GM18907 (cell line): ENCODE measurements around the gene CNGB1.
"Not testable (repeated sequence)": the region's sequence is repeated elsewhere in the genome, so short reads cannot be mapped to it uniquely, and the experiment has no call there.

Source experiments
- ATAC-seq: cut with Tn5 transposase; IDR thresholded peaks from one replicate; pipeline ENCODE4 v1.9.1; 2021; ENCODE audit warnings: mild to moderate bottlenecking, moderate library complexity; ENCODE audit not compliant: unreplicated experiment

The CNGB1 gene

DNA sequence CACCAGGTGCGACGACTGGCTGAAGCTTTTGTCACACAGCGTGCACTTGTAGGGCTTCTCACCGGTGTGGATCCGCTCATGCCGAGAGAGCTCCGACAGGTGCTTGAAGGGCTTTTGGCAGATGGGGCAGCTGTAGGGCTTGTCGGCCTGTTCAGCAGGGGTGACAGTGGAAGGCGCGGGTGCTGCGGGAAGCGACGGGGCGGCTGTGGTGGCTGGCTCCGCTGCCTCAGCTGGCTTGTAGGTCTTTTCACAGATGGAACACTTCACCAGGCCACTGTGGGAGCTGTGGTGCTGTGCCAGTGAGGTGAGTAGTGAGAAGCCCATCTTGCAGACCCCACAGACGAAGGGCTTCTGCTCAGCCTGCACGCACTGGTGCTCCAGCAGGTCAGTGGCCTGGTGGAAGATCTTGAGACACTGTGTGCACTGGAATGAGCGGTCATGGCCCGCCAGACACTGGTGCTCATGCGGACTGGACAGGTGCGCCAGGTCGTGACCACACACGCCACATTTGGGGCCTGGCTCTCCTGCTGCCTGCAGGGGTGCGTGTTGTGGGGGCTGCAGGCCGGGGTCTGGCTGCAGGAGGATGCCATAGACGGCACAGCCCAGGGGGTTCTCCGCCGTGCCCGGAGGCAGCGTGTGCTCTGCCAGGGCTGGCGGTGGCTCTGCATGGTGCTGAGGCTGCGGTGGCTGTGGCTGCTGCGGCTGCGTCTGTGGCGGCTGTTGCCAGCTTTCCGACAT lies 26.8 kb upstream of the CNGB1 start:
- no peak for ATAC-seq

DNA sequence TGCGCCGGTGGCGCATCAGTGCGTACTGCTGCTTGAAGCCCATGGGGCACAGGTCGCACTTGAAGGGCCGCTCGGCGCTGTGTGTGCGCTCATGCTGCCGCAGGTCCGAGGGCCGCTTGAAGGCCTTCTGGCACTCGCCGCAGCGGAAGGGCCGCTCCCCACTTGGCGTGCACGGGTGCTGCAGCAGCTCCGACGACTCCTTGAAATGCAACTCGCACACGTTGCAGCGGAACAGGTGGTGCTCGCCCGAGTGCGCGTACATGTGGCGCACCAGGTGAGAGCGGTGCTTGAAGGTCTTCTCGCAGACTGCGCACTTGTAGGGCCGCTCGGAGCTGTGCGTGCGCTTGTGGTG lies 26.2 kb upstream of the CNGB1 start:
- no peak for ATAC-seq

DNA sequence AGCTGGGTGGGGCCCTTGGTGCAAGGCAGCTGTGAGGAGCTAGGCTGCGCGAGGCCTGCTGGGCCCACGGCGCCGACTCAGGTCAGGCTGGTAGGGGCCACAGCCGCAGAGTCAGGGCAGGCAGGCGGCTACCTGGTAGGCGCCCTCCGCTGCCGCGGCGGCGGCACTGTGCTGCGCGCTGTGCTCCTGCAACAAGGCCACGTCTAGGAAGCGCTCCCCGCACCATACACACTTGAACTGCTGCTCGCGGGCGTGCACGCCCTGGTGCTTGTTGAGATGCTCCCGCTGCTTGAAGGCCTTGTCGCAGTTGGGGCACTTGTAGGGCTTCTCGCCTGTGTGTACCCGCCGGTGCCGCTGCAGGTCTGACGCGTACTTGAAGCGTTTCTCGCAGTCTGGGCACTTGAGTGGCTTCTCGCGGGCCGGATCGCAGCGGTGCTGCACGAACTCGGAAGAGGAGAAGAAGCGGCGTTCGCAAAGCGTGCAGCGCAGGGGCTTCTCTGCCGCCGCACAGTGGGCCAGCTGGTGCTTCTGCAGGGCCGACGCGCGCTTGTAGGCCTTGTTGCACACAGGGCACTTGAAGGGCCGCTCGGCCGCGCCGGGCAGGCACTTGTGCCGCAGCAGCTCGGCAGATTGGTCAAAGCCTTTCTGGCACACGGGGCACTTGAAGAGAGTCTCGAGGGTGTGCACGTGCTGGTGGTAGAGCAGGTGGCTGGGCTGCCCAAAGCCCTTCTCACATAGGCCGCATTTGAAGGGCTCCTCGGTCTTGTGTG lies 25.7 kb upstream of the CNGB1 start:
- ATAC-seq: no peak

DNA sequence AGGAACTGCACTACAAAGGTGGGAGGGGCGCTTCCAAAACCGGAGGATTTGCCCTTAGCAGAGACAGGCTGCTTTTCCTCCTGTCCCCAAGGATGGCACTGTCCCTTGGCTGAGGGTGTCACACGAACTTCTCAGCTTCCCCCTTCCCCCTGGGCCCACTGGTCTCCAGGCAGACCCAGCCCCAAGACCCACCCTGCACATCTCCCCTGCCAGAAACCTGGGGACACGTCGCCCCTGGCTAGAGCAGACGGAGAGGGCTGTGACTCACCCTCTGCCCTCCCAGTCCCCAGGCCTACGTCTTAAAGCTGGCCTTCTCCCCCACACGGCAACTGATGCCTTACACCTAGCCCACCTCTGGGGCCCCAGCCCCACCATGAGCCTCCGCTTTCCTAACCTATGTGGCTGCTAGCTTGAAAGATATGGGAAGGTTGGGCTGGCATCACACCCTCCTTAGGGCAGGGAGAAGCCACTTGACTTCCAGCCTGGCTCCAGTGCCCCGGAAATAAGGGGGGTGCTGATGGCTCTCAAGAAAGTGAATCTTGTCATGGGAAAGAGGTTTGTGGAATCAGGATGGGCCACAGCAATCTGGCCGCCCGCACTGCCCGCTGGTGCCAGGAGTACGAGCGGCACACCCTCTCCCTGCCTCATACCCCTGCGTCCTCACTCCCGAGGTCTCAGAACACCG lies 24.9 kb upstream of the CNGB1 start:
- ATAC-seq: no peak

DNA sequence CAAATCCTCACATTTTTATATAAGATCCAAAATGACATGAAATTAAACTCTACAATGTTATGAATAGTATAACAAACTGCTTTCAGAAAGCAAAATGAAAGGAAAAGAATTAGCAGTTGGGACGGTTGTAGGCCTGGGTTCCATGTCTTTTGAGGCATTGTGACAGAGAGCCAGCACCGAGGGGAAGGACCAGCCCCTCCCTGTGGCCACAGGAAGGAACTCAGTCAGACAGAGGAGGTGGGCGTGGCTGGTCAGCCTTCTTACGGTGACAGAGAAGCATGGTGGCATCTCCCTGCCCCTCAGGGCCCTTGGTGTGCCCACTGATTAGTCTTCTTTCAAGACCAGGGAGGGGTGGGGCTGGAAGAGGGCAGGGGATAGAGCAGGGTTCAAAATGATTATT lies 23.9 kb upstream of the CNGB1 start:
- peak; percentile 55 for ATAC-seq

DNA sequence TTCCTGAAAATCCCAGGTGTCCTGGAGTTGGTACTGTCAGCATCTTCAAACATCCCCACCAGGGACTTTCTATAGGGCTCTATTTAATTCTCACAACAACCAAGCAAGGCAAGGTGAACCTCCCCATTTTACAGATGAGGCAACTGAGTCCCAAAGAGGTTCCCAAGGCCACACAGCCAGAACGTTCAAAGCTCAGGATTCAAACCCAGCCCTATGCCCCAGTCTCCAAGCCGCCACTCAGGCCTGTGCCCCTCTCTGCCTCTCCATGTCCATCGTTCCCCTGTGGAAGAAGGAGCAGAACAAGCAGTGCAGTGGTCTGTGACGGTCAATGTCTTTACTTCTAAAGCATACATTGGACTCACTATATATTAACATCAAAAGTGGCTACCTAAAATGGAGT lies 23.4 kb upstream of the CNGB1 start:
- ATAC-seq: no peak

DNA sequence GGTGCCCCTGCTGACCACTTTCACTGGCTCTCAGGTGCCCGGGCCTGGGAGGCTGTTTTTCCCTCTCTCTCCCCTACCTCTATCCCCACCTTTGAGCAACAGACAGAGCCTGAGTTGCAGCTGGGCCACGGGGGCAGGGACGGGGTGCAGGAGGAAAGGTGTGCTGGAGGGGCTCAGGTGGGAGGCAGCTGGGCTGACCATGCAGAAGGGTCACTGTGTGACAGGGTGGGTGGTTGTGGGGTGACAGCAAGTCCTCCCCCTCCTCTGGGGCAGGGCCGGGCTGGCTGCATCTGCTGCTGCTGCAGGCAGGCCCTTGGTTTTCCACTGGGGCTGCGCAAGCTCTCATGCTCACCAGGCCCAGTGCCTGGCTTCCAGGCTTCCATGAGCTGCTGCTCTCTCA lies 23.0 kb upstream of the CNGB1 start:
- no peak for ATAC-seq

DNA sequence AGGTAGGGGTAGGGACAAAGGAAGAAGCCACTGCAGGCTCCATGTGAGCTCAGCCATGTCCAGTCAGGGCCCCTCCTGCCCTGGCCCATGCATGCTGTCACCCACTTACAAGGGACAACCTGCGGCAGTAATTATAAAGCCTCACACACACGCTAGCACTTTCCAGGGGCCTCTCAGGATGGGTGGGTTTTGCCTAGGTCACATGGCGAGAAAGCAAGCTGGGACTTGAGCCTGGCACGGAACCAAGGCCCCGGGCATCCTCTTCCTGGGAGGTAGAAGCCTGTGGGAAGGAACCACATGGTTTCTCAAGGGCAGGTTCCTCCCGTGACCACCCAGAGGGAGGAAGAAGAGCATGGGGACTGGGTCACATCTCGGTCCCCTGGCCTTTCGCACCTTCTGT lies 22.5 kb upstream of the CNGB1 start:
- no peak for ATAC-seq

DNA sequence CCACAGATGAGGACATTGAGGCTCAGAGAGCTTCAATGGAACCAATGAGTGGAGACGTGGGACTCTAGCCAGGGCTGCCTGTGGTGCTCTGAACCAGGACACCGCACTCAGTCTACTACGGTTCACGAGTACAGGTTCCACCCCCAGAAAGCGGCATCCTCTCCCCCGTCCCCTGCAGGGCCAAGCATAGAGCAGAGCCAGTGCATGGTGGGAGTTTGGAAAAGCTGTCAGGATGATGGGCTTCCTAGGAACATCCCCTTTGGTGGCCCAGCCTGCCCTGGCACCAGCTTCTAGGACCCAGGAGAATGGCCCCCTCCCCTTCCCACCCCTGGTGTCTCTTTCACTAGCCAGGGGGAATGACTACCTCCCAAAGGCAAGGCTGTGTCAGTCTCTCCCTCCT lies 21.2 kb upstream of the CNGB1 start:
- no peak for ATAC-seq

DNA sequence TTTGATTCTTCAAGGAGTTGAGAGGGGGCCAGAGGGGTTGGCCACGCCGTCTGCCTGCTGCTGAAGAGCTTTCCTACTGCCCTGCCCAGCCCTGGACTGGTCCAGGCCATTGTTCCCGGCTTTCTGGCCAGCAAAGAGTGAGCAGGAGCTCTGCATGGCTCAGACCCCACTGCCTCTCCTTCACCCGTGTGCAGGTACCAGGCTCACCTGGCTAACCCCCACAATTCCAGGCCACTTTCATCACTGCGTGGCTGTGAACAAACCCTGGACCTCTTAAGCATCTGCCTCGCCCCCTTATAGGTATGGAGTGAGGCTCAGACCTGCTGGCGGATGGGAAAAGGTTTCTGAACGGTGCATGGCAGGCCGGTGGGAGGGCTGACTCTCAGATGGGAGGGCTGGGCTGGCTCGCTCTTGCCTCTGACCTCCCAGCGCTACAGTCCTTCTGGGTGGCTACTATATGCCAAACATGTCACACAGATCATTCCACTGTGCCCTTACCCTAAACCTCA lies 20.7 kb upstream of the CNGB1 start:
- no peak for ATAC-seq

DNA sequence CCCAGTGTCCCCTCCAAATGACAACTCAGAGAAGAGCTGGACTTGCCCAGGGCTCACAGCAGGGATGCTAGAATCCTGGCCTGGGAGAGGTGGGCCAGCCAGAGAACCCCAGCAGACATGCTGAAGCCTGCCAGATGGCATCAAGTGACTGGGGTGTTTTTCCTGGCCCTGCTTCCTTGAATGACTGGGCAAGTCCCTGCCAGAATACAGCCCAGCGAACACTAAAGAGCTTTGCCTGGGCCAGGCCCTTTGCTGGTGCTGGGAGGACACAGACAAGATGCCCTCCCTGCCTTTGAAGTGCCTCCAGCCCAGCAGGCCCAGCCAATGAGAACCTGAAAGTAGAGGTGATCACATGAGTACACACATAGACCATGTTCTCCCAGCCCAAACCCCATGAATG lies 18.0 kb upstream of the CNGB1 start:
- no peak for ATAC-seq

DNA sequence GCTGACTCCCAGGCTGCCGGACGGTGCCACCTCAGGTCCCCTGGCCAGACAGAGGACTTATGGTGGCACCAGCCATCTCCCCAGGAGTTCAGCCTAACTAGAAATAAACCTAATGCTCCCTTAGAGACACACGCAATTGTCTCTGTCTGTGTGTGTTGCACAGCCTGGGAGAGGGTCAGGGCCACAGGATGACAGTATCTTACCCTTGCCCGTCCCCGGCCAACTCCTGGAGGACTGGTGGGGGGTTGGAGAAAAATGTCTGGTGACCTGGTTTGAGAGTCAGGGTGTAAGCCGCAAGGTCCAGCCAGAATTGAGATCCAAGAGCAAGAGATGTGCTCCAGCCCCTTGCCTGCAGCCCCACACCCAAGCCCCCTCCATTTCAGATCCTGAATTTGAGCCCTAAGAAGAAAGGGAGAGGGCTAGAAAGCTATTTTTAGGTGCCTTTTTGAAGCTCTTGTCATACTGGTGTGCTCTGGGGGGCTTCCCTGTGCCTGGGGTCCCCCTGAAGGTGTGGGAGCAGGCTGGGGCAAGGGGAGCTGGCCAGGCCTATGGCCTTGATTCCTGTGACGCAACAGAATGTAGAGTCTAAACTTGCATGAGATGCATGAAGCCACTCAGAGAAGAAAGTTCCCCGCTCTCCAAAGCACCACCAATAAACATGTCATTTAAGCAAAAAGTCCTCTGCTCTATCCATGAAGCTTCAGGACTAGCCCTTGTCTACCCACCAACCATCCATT lies 16.7 kb upstream of the CNGB1 start:
- no peak for ATAC-seq

DNA sequence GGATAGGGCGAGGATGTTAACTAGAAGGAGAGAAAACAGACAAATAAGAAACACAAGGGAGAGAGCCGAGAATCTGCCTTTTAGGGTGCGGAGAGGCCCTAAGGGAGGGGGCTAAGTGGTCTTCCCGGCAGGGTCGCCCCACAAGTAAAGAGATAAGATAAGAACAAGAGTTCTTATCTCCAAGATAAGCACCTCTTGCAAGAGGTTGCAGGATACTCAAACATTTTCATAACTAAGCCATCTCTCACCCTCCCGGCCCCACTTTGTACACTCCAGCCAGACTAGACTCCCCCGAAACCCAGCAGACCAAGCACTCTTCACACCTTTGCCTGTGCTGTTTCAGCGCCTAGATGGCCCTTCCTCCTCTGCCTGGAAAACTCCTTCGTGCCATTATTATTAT lies 15.3 kb upstream of the CNGB1 start:
- no peak for ATAC-seq

DNA sequence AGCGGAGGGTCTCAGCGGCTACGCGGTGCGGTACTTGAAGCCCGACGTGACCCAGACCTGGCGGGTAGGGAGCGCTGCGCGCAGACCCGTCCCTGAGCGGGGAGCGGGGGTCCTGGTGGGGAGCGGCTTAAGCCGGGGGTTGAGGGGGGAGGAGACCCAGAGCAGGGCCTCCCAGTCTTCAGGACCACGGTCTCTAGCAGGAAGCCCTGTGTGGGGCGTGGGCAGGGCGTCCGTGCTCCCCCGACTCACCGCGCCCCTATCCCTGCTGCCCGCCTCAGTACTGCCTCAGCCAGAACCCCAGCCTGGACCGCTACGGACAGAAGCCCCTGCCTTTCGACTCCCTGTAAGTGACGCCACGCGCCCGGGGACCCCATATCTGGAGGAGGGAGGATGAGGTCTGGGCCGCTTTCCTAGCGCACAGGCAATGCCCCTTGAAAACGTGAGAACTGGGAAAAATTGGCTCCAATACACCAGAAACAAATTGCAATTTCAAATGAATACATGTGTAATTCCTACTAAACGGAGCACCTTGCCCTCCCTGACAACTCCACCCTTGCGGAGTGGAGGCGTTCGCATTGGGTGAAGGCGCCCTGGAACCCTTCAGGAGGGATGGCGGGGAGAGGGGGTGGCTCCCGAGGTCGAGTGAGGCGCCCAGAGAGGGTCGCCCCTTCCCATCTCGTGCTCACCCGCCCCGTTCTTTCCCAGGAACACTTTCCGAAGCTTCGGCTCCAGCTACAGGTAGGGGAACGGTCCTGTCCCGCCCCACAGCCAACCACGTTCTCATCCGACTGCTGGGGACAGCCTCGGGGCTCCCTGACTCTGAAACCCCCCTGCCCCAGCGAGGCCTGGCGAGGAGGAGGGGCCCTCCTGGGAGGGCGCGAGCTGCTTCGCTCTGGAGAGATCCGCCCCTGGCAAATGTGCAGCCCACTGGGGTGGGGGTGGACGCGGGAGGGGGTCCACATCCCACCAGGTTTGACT lies 14.6 kb upstream of the CNGB1 start:
- peak; percentile 21 for ATAC-seq

DNA sequence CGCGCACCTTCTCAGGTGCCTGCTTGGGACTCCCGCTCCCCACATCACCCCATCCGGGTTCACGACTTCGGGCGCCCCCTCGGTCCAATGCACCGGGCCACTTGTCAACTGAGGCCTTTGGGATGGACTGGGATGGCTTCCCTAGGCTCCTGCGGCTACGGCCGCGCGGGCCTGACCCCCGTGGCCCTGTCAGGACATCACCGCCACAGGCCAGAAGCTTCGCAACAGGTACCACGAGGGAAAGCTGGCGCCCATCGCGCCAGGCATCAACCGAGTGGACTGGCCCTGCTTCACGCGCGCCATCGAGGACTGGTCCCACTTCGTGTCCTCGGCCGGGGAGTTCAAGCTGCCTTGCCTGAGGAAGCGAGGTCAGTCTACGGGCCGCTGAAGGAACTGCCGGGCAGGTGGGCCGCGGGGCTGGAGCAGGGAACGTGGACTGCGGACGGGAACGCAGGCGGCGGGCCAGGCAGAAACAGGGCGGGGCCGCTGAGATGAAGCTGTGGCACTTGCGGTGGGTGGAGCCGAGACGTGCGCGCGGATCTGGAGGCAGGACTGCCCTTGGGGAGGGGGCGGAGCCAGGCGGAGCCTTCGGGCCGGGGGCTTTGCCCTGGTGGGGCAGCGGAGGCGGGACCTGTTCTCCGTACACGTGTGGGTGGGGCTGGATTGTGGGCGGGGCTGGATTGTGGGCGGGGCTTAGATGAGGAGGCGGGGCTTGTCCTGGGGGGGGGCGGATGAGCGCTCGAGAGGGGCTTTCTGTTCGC lies 13.7 kb upstream of the CNGB1 start:
- ATAC-seq: peak; percentile 67

DNA sequence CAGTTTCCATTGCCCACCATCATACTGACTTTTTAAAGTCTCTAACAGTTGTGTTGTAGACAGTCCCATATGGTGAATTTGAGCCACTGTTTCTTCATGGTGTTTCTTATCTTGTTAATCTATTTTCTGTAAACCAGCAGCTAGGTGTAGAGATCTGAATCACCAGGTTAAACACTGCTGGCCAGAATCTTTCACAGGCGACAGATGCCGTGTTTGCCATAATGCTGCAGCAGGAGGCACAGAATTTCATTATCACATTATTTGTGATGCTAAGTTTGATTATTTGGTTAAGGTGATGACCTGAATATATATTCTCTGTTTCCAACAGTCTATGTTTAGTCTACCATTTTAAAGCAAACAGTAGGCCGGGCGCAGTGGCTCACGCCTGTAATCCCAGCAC lies 11.5 kb upstream of the CNGB1 start:
- no peak for ATAC-seq

DNA sequence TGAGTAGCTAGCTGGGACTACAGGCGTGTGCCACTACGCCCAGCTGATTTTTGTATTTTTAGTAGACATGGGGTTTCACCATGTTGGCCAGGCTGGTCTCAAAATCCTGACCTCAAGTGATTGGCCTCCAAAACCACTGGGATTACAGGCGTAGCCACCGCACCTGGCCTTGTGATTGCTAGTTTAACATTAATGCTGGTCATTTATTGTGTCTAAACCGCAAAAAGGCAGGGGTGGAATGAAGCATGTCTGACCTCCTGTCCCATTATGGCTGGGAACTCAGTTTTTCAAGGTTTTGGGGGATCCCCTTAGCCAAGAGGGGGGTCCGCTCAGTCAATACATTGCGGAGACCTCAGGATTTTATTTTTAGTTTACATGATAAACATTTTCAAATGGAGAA lies 10.7 kb upstream of the CNGB1 start:
- ATAC-seq: no peak

DNA sequence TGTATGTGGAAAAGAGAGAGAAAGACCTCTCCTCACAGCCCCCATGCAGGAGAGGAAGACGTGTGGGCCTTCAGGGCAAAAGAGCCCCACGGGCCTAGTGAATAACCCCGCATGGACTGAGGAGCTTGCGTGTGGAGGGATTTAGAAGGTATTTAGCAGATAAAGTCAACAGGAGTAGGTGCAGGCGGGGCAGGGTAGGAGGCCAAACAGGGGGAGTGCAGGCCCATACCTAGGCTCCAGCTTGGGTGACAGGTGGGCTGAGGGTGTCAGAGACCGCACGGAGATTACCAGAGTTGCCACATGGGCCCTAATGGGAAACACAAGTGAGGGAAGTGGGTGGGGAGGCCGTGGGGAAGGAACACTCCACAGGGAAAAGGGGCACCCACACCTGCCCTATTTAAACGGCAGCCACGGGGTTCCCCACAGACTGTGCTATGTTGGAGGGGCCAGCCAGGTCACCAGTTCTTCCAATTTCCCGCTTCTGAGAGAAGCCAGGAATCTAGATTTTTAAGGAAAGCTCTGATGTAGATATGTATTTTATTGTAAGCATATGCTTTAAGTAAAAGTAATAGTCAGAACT lies 8.2 kb upstream of the CNGB1 start:
- no peak for ATAC-seq

DNA sequence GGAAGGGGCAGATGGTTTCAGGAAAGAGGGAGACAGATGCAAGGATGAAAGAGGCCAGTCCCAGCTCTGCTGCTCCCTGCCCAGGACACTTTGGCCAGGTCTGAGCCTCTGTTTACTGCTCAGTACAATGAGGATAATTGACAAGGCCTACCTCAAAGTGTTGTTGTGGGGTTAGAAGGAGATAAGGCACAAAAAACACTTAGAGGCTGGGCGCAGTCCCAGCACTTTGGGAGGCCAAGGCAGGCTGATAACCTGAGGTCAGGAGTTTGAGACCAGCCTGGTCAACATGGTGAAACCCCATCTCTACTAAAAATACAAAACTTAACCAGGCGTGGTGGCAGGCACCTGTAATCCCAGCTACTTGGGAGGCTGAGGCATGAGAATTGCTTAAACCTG lies 7.1 kb upstream of the CNGB1 start:
- ATAC-seq: not testable (repeated sequence)
